OCI-LY7 (cell line): ENCODE measurements around the gene FGA.

Experiments
- EZH2phosphoT487 ChIP-seq: fragments of 200-600 bp; sonication (generic); IDR thresholded peaks from 2 replicates; pipeline ENCODE4 v1.6.1; 2018; ENCODE audit warnings: low read depth, borderline replicate concordance, mild to moderate bottlenecking, mixed run types, antibody characterized with exemption, low read length, moderate library complexity, mixed read lengths
- TF ChIP-seq, protein P1 (sequence below): fragments of 200-600 bp; sonication (generic); conservative IDR thresholded peaks from 2 replicates; pipeline ENCODE4 v1.5.1; 2014; ENCODE audit warnings: mild to moderate bottlenecking, antibody characterized with exemption, low read length, moderate library complexity, mixed read lengths

DNA sequence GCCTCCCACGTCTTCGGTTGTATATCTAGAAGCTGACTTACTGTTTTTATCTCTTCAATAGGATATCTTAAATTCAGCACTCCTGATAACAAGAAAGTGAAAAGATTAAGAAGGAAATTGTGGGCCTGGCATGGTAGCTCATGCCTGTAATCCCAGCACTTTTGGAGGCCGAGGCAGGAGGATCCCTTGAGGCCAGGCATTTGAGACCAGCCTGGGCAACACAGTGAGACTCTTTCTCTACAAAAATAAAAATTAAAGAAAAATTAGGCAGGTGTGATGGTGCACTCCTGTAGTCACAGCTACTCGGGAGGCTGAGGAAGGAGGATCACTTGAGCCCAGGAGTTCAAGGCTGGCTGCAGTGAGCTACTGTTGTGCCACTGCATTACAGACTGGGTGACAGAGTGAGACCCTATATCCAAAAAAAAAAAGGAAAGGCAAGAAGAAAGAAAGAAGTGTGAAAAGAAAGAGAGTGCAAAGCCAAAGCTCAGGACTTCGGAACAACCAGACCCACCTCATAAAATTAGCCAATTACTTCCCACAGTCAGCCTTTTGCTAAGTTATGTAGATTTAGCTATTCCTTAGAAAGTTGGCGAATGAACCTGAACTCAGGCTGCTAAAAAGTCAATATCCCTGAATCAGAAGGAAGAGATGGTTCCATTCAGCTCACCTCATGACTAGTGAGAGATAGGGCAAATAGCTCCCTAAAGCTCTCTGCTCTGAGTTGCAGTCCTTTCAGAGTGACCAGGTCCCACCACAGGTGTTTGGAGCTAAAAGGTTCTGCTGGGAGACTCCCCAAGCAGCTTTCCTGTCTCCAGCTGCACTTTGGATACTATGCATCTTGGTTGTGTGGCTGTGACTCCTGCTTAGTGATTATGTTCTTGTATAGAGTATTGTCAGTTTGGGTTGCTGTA, 12.7 kb upstream of the FGA start:
- TF ChIP-seq, protein P1, sequence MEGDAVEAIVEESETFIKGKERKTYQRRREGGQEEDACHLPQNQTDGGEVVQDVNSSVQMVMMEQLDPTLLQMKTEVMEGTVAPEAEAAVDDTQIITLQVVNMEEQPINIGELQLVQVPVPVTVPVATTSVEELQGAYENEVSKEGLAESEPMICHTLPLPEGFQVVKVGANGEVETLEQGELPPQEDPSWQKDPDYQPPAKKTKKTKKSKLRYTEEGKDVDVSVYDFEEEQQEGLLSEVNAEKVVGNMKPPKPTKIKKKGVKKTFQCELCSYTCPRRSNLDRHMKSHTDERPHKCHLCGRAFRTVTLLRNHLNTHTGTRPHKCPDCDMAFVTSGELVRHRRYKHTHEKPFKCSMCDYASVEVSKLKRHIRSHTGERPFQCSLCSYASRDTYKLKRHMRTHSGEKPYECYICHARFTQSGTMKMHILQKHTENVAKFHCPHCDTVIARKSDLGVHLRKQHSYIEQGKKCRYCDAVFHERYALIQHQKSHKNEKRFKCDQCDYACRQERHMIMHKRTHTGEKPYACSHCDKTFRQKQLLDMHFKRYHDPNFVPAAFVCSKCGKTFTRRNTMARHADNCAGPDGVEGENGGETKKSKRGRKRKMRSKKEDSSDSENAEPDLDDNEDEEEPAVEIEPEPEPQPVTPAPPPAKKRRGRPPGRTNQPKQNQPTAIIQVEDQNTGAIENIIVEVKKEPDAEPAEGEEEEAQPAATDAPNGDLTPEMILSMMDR = no peak
- TF ChIP-seq EZH2phosphoT487 = no peak
